Right renal cortex interstitium (tissue), 3 donors: ENCODE data around the gene RAB11FIP4. TPM values are rescaled to one million over a fixed set of nuclear protein-coding genes. Genes with fewer than 3 reads are reported as not detected.

Source experiments
- DNase-seq, 3 donors: peaks; one replicate each; pipeline ENCODE4 v3.0.0-alpha.2; 2013; ENCODE audit warnings: low read depth in 3 of 3, low spot score in 2 of 3
- polyA plus RNA-seq, 3 donors: library from polyadenylated mRNA; unstranded; fragments of 120-200 nt; gene quantifications; one replicate each; pipeline ENCODE4 v1.2.1, GENCODE V29; 2013; ENCODE audit not compliant: insufficient read length in 3 of 3

Gene RAB11FIP4
- polyA plus RNA-seq, 3 donors: 15.8 to 19.7 (median 19.1) TPM

GRCh38 chr17:31580706-31581490 is 189.4 kb downstream of the RAB11FIP4 start:
- no peak for DNase-seq

GRCh38 chr17:31581491-31581890 is 190.0 kb downstream of the RAB11FIP4 start:
- no peak for DNase-seq

GRCh38 chr17:31582151-31582907 is 190.9 kb downstream of the RAB11FIP4 start:
- no peak for DNase-seq

GRCh38 chr17:31583772-31584356 is 192.4 kb downstream of the RAB11FIP4 start:
- no peak for DNase-seq

- no peak for DNase-seq
Observed at GRCh38 chr17:31584438-31585279, 193.2 kb downstream of the RAB11FIP4 start.

GRCh38 chr17:31585280-31585630 is 193.8 kb downstream of the RAB11FIP4 start:
- DNase-seq: no peak

- no peak for DNase-seq
Observed at GRCh38 chr17:31586946-31587345, 195.5 kb downstream of the RAB11FIP4 start.

- no peak for DNase-seq
Observed at GRCh38 chr17:31587462-31587861, 196.0 kb downstream of the RAB11FIP4 start.

Other genes starting within 250 kb of the RAB11FIP4 start
- gene OMG, start 94.4 kb upstream of the RAB11FIP4 start, polyA plus RNA-seq: under 1 TPM; 0.10 to 0.19 (median 0.17) TPM
- gene EVI2B, start 77.6 kb upstream of the RAB11FIP4 start, polyA plus RNA-seq: 1 to 10 TPM; 2.7 to 4.3 (median 3.4) TPM
- gene EVI2A, start 70.1 kb upstream of the RAB11FIP4 start, polyA plus RNA-seq: 1 to 10 TPM; 1.9 to 2.0 (median 1.9) TPM